HepG2 (cell line): ENCODE results near the gene SHISA4. TPM values are rescaled to one million over a fixed set of nuclear protein-coding genes. Genes with fewer than 3 reads are reported as not detected.

Experiments used
- CHD2 ChIP-seq: IDR thresholded peaks from 2 replicates; pipeline ENCODE4 v1.6.1; 2011; ENCODE audit warnings: low read depth, low read length, improper control_type of control experiment
- MAFF ChIP-seq: IDR thresholded peaks from 2 replicates; pipeline ENCODE4 v1.6.1; 2011; ENCODE audit warnings: low read depth, low read length, improper control_type of control experiment
- MED8 ChIP-seq: sonication (generic); formaldehyde crosslinking; IDR thresholded peaks from 2 replicates; pipeline ENCODE4 v1.8.1; 2023; ENCODE audit warnings: mild to moderate bottlenecking, missing genetic modification reagents; ENCODE audit not compliant: insufficient replicate concordance
- MNT ChIP-seq: fragments of 450-650 bp; IDR thresholded peaks from 2 replicates; pipeline ENCODE4 v1.6.1; 2016
- TBL1XR1 ChIP-seq: fragments of 150-350 bp; IDR thresholded peaks from 2 replicates; pipeline ENCODE4 v1.6.1; 2014; ENCODE audit warnings: borderline replicate concordance, low read length; ENCODE audit not compliant: partially characterized antibody
- ZNF121 ChIP-seq: sonication (generic); formaldehyde crosslinking; IDR thresholded peaks from 2 replicates; pipeline ENCODE4 v1.5.0; 2020; ENCODE audit warnings: mild to moderate bottlenecking, missing genetic modification reagents
- polyA plus RNA-seq, 8 experiments: library from polyadenylated mRNA; depleted of rRNA in 3 of 8; stranded (reverse) in 7 of 8; unstranded in 1 of 8; fragments of >200 nt; fragmentation: Illumina TruSeq in 4 of 8; extraction: Trizol in 4 of 8; gene quantifications; 2 replicates each; pipeline versions ENCODE4 v1.2.1 to v1.2.3, GENCODE V29; 2011 to 2016; ENCODE audit warnings: low read depth in 4 of 8, missing spikeins in 1 of 8, mixed read lengths in 1 of 8; ENCODE audit not compliant: insufficient read depth in 1 of 8
- total RNA-seq, 5 experiments: library from RNA; depleted of rRNA; stranded (reverse); fragments of >200 nt; fragmentation: Illumina TruSeq; extraction: Trizol; gene quantifications; 2 replicates each; pipeline ENCODE4 v1.2.3, GENCODE V29; 2016; ENCODE audit warnings: low read depth in 1 of 5
- TF ChIP-seq, protein P1 (sequence below): sonication (generic); formaldehyde crosslinking; conservative IDR thresholded peaks from 2 replicates; pipeline ENCODE4 v1.4.0; 2020; ENCODE audit warnings: mild to moderate bottlenecking, missing genetic modification reagents, moderate library complexity
- TF ChIP-seq, protein P2 (sequence below): sonication (generic); formaldehyde crosslinking; IDR thresholded peaks from 2 replicates; pipeline ENCODE4 v1.5.0; 2020; ENCODE audit warnings: missing genetic modification reagents
- TF ChIP-seq, protein P3 (sequence below): sonication (generic); formaldehyde crosslinking; IDR thresholded peaks from 2 replicates; pipeline ENCODE4 v1.8.1; 2023; ENCODE audit warnings: mild to moderate bottlenecking, missing genetic modification reagents
- TF ChIP-seq, protein P4 (sequence below), 2 experiments: IDR thresholded peaks; 2 replicates each; pipeline ENCODE4 v1.6.1; 2011 to 2012; ENCODE audit warnings: low read length in 2 of 2, borderline replicate concordance in 1 of 2, low read depth in 1 of 2, mild to moderate bottlenecking in 1 of 2, moderate library complexity in 1 of 2

Gene SHISA4
- total and polyA plus RNA-seq, 2 of the 13 experiments (the other 11 are each of a cell fraction or from before 2014, with no cell fraction given) = 0.51 to 1.0 TPM

DNA sequence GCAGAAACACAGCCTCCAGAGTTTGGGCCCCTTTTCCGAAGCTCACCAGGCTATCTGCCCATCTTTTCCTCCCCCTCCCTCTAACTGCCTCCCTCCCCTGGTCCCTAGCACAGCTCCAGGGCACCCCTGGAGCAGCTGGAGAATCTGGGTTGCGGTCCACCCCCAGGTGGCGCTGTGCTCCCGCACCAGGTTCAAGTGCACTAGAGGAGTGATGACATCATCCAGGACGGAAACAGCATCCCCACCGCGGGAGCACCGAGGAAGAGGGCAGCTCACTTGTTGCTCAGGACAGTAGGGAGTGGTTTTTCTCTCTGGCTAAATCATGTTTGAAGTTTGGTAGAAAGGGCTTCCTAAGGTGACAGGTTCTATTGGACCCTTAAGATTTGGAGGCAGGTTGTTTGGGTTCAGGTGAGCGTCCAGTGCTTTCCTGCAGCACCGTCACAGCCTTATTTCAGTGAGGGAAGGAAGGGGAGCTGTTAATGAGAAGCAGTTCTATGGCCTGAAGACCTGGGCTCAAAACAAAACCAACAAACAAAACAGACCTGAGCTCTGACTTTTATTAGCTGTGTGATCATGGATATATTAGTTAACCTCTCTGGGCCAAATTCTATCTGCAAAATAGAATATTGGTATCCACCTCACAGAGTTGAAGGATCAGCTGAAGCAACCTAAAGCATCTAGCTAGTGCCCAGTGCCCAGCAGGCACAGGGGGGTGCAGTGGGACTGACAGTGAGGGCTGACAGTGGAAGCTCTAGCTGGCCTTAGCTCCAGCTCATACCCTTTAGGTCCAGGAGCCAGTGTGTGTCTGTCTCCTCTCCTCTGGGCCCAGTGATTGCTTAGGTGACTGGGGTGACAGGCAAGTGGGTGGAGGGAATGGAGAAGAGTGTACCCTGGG is 7.5 kb downstream of the SHISA4 start (continued):
- TF ChIP-seq, protein P1, sequence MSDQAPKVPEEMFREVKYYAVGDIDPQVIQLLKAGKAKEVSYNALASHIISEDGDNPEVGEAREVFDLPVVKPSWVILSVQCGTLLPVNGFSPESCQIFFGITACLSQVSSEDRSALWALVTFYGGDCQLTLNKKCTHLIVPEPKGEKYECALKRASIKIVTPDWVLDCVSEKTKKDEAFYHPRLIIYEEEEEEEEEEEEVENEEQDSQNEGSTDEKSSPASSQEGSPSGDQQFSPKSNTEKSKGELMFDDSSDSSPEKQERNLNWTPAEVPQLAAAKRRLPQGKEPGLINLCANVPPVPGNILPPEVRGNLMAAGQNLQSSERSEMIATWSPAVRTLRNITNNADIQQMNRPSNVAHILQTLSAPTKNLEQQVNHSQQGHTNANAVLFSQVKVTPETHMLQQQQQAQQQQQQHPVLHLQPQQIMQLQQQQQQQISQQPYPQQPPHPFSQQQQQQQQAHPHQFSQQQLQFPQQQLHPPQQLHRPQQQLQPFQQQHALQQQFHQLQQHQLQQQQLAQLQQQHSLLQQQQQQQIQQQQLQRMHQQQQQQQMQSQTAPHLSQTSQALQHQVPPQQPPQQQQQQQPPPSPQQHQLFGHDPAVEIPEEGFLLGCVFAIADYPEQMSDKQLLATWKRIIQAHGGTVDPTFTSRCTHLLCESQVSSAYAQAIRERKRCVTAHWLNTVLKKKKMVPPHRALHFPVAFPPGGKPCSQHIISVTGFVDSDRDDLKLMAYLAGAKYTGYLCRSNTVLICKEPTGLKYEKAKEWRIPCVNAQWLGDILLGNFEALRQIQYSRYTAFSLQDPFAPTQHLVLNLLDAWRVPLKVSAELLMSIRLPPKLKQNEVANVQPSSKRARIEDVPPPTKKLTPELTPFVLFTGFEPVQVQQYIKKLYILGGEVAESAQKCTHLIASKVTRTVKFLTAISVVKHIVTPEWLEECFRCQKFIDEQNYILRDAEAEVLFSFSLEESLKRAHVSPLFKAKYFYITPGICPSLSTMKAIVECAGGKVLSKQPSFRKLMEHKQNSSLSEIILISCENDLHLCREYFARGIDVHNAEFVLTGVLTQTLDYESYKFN (CRISPR knock-in tag) = no peak
- TF ChIP-seq MED8 (CRISPR knock-in tag) (no peak), ZNF121 (no peak), MAFF (no peak), CHD2 (no peak), TBL1XR1 (peak; percentile 31), MNT (no peak)
- TF ChIP-seq, protein P2, sequence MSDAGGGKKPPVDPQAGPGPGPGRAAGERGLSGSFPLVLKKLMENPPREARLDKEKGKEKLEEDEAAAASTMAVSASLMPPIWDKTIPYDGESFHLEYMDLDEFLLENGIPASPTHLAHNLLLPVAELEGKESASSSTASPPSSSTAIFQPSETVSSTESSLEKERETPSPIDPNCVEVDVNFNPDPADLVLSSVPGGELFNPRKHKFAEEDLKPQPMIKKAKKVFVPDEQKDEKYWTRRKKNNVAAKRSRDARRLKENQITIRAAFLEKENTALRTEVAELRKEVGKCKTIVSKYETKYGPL (CRISPR knock-in tag) = no peak
- TF ChIP-seq, protein P3, sequence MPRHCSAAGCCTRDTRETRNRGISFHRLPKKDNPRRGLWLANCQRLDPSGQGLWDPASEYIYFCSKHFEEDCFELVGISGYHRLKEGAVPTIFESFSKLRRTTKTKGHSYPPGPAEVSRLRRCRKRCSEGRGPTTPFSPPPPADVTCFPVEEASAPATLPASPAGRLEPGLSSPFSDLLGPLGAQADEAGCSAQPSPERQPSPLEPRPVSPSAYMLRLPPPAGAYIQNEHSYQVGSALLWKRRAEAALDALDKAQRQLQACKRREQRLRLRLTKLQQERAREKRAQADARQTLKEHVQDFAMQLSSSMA (CRISPR knock-in tag) = no peak
- TF ChIP-seq, protein P4, sequence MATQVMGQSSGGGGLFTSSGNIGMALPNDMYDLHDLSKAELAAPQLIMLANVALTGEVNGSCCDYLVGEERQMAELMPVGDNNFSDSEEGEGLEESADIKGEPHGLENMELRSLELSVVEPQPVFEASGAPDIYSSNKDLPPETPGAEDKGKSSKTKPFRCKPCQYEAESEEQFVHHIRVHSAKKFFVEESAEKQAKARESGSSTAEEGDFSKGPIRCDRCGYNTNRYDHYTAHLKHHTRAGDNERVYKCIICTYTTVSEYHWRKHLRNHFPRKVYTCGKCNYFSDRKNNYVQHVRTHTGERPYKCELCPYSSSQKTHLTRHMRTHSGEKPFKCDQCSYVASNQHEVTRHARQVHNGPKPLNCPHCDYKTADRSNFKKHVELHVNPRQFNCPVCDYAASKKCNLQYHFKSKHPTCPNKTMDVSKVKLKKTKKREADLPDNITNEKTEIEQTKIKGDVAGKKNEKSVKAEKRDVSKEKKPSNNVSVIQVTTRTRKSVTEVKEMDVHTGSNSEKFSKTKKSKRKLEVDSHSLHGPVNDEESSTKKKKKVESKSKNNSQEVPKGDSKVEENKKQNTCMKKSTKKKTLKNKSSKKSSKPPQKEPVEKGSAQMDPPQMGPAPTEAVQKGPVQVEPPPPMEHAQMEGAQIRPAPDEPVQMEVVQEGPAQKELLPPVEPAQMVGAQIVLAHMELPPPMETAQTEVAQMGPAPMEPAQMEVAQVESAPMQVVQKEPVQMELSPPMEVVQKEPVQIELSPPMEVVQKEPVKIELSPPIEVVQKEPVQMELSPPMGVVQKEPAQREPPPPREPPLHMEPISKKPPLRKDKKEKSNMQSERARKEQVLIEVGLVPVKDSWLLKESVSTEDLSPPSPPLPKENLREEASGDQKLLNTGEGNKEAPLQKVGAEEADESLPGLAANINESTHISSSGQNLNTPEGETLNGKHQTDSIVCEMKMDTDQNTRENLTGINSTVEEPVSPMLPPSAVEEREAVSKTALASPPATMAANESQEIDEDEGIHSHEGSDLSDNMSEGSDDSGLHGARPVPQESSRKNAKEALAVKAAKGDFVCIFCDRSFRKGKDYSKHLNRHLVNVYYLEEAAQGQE (IDR thresholded peaks at IDR 0.05; ENCODE audit: borderline replicate concordance in 1 of 2, low read depth in 1 of 2, low read length in 2 of 2) = no peak
- TF ChIP-seq, all 625 proteins: peak for 103
